Transverse colon (tissue), 4 donors: ENCODE data around the gene MAFG.

ENCODE experiments used
- CTCF ChIP-seq, 5 experiments: fragments of 200-600 bp in 3 of 5; fragments of 450-650 bp in 2 of 5; sonication (generic) in 3 of 5; IDR thresholded peaks; 1 replicate in 2 of 5; 2 replicates in 3 of 5; pipeline ENCODE4 v1.5.1; 2016 to 2017; ENCODE audit warnings: antibody characterized with exemption in 5 of 5, inconsistent platforms in 3 of 5, mild to moderate bottlenecking in 2 of 5, moderate library complexity in 1 of 5
- POLR2AphosphoS5 ChIP-seq, 3 donors: sonication (generic); formaldehyde crosslinking; IDR thresholded peaks; one replicate each; pipeline ENCODE4 v1.6.1; 2016; ENCODE audit warnings: antibody characterized with exemption in 3 of 3

GRCh38 chr17:81900181-81900820 lies 27.2 kb downstream of the MAFG start:
- TF ChIP-seq CTCF (IDR thresholded peaks at IDR 0.05) (no peak), POLR2AphosphoS5 (IDR thresholded peaks at IDR 0.05) (no peak)
